ENCODE measurements around the gene BMPR1B. TPM values are rescaled to one million over a fixed set of nuclear protein-coding genes. Genes with fewer than 3 reads are reported as not detected.
"Not testable (repeated sequence)": the region's sequence is repeated elsewhere in the genome, so short reads cannot be mapped to it uniquely, and the experiment has no call there.

The BMPR1B gene
- total and polyA plus RNA-seq, 2 donors, result 0.13 to 1.7 TPM

GRCh38 chr4:94827481-94828110, 69.8 kb downstream of the BMPR1B start:
- H3K27ac ChIP-seq (ENCODE audit: low read depth), result no peak overlapping the region
- no peak for DNase-seq (ENCODE audit: extremely low spot score)
- no peaks in the 10 kb centered on the region for H3K4me1 ChIP-seq (ENCODE audit: insufficient read depth)
- 49% methylated on average over 5 of the region's 5 CpGs for WGBS
- H3K36me3 ChIP-seq (ENCODE audit: insufficient read depth), result no peaks in the 10 kb centered on the region
- no peak overlapping the region for H3K4me3 ChIP-seq (ENCODE audit: low read depth, low read length)

- Histone ChIP-seq H3K27ac (ENCODE audit: low read depth) (no peak overlapping the region), H3K4me1 (ENCODE audit: insufficient read depth) (no peaks in the 10 kb centered on the region), H3K4me3 (ENCODE audit: low read depth, low read length) (no peak overlapping the region), H3K36me3 (ENCODE audit: insufficient read depth) (no peaks in the 10 kb centered on the region)
- 92% methylated on average over 1 of the region's 1 CpG for WGBS
- no peak for DNase-seq (ENCODE audit: extremely low spot score)
Observed at GRCh38 chr4:94828882-94829281, 71.1 kb downstream of the BMPR1B start.

- whole genome bisulfite sequencing, result 59% methylated on average over 2 of the region's 2 CpGs
- no peak overlapping the region for H3K27ac ChIP-seq (ENCODE audit: low read depth)
- H3K4me1 ChIP-seq (ENCODE audit: insufficient read depth), result no peaks in the 10 kb centered on the region
- no peak overlapping the region for H3K4me3 ChIP-seq (ENCODE audit: low read depth, low read length)
- DNase-seq (ENCODE audit: extremely low spot score), result no peak
- no peaks in the 10 kb centered on the region for H3K36me3 ChIP-seq (ENCODE audit: insufficient read depth)
Observed at GRCh38 chr4:94831607-94832006, 73.9 kb downstream of the BMPR1B start.

- H3K27ac ChIP-seq (ENCODE audit: low read depth); H3K4me3 ChIP-seq (ENCODE audit: low read depth, low read length); DNase-seq (ENCODE audit: extremely low spot score); H3K4me1 ChIP-seq (ENCODE audit: insufficient read depth); H3K36me3 ChIP-seq (ENCODE audit: insufficient read depth): not testable (repeated sequence)
- WGBS, result 94% methylated on average over 5 of the region's 5 CpGs
Observed at GRCh38 chr4:94832329-94832728, 74.6 kb downstream of the BMPR1B start.

DNA sequence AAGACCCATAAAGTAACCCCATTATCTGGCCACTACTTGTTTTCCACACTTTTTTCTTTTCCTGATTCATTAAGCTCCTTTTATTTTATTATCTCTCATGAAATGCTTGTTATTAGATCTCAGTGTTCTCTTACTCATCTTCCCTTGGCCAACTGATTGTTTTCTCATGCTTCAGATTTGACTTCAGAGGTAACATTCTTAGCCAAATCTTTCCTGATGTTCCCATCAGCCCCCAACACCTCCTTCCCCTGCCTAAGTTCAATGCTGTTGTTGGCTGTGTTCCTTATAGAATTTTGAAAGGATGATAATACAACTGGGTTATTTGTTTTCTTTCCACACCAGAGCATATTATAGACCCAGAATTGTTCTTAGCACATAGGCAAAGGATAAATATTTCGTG, 75.6 kb downstream of the BMPR1B start:
- no peak for DNase-seq (ENCODE audit: extremely low spot score)
- Histone ChIP-seq H3K36me3 (ENCODE audit: insufficient read depth) (no peaks in the 10 kb centered on the region), H3K4me1 (ENCODE audit: insufficient read depth) (no peaks in the 10 kb centered on the region), H3K27ac (ENCODE audit: low read depth) (no peak overlapping the region), H3K4me3 (ENCODE audit: low read depth, low read length) (no peak overlapping the region)
- 79% methylated on average over 1 of the region's 1 CpG for WGBS

- H3K36me3 ChIP-seq (ENCODE audit: insufficient read depth), result no peaks in the 10 kb centered on the region
- H3K27ac ChIP-seq (ENCODE audit: low read depth), result no peak overlapping the region
- WGBS, result 82% methylated on average over 1 of the region's 1 CpG
- H3K4me3 ChIP-seq (ENCODE audit: low read depth, low read length), result no peak overlapping the region
- DNase-seq (ENCODE audit: extremely low spot score), result no peak
- no peaks in the 10 kb centered on the region for H3K4me1 ChIP-seq (ENCODE audit: insufficient read depth)
Observed at GRCh38 chr4:94834501-94834900, 76.7 kb downstream of the BMPR1B start.

DNA sequence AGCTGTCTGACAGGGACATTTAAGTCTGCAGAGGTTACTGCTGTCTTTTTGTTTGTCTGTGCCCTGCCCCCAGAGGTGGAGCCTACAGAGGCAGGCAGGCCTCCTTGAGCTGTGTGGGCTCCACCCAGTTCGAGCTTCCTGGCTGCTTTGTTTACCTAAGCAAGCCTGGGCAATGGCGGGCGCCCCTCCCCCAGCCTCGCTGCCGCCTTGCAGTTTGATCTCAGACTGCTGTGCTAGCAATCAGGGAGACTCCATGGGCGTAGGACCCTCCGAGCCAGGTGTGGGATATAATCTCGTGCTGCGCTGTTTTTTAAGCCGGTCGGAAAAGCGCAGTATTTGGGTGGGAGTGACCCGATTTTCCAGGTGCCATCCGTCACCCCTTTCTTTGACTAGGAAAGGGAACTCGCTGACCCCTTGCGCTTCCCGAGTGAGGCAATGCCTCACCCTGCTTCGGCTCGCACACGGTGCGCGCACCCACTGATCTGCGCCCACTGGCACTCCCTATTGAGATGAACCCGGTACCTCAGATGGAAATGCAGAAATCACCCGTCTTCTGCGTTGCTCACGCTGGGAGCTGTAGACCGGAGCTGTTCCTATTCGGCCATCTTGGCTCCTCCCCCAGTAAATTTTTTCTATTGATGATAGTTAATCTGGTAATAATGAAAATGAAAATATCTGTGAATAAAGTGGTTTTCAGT, 83.6 kb downstream of the BMPR1B start:
- not testable (repeated sequence) for H3K27ac ChIP-seq (ENCODE audit: low read depth); H3K4me1 ChIP-seq (ENCODE audit: insufficient read depth); DNase-seq (ENCODE audit: extremely low spot score); H3K4me3 ChIP-seq (ENCODE audit: low read depth, low read length); H3K36me3 ChIP-seq (ENCODE audit: insufficient read depth)
- WGBS, result 90% methylated on average over 24 of the region's 29 CpGs

GRCh38 chr4:94841864-94842221, 84.1 kb downstream of the BMPR1B start:
- DNase-seq (ENCODE audit: extremely low spot score), result no peak
- WGBS, result 30% methylated on average over 3 of the region's 3 CpGs

DNA sequence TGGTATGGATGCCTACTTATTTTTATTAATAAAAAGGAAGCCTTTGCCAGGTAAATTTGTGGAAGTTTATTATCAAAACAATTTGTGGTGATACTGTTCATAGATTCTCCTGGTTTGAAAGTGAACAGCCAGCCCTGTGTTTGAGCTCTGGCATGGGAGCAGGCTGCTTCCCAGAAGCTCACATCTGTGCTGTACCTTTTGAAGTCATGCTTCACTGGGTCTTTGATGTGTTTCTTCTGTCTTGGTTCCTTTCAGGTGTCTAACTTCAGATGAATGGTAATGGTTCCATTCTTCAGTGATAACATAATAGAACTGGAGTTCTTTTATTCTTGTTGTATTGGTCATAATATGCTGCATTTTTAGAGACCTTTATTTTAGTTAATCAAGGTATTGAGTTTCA, 85.5 kb downstream of the BMPR1B start:
- Histone ChIP-seq H3K4me3 (ENCODE audit: low read depth, low read length) (no peak overlapping the region), H3K4me1 (ENCODE audit: insufficient read depth) (no peaks in the 10 kb centered on the region), H3K36me3 (ENCODE audit: insufficient read depth) (no peaks in the 10 kb centered on the region), H3K27ac (ENCODE audit: low read depth) (no peak overlapping the region)
- DNase-seq (ENCODE audit: extremely low spot score), result no peak

More at GRCh38 chr4:94841864-94842221, 84.1 kb downstream of the BMPR1B start:
- Histone ChIP-seq H3K4me1 (ENCODE audit: insufficient read depth) (no peaks in the 10 kb centered on the region), H3K4me3 (ENCODE audit: low read depth, low read length) (no peak overlapping the region), H3K36me3 (ENCODE audit: insufficient read depth) (no peaks in the 10 kb centered on the region), H3K27ac (ENCODE audit: low read depth) (no peak overlapping the region)

GRCh38 chr4:94848326-94848725, 90.6 kb downstream of the BMPR1B start:
- WGBS, result 79% methylated on average over 3 of the region's 3 CpGs
- Histone ChIP-seq H3K4me1 (ENCODE audit: insufficient read depth) (no peaks in the 10 kb centered on the region), H3K4me3 (ENCODE audit: low read depth, low read length) (no peak overlapping the region), H3K27ac (ENCODE audit: low read depth) (no peak overlapping the region), H3K36me3 (ENCODE audit: insufficient read depth) (no peaks in the 10 kb centered on the region)
- DNase-seq (ENCODE audit: extremely low spot score), result no peak

GRCh38 chr4:94849901-94850300, 92.1 kb downstream of the BMPR1B start:
- Histone ChIP-seq H3K36me3 (ENCODE audit: insufficient read depth) (no peaks in the 10 kb centered on the region), H3K4me1 (ENCODE audit: insufficient read depth) (no peaks in the 10 kb centered on the region), H3K27ac (ENCODE audit: low read depth) (no peak overlapping the region), H3K4me3 (ENCODE audit: low read depth, low read length) (no peak overlapping the region)
- WGBS, result 94% methylated on average over 2 of the region's 2 CpGs
- DNase-seq (ENCODE audit: extremely low spot score), result no peak

DNA sequence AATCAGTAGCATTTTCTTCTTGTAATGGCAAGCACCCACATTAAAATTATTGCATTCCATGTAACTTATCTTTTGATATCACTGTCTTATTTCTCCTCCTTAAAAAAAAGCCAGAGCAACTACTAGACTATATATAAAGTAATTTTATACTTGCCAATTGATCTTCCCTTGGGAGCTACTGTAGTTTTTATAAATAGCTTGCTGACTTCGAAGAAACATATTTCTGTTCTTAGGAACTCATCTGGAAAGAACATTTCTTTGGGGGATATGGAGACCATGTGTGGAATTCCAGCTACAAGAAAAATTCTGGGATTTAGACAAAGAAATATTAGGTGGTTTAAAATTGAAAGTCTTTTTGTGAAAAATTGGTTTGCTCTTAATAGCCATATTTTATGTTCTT, 94.9 kb downstream of the BMPR1B start:
- DNase-seq (ENCODE audit: extremely low spot score), result no peak
- Histone ChIP-seq H3K27ac (ENCODE audit: low read depth) (no peak overlapping the region), H3K36me3 (ENCODE audit: insufficient read depth) (no peaks in the 10 kb centered on the region), H3K4me3 (ENCODE audit: low read depth, low read length) (no peak overlapping the region), H3K4me1 (ENCODE audit: insufficient read depth) (no peaks in the 10 kb centered on the region)
- 51% methylated on average over 1 of the region's 1 CpG for WGBS

DNA sequence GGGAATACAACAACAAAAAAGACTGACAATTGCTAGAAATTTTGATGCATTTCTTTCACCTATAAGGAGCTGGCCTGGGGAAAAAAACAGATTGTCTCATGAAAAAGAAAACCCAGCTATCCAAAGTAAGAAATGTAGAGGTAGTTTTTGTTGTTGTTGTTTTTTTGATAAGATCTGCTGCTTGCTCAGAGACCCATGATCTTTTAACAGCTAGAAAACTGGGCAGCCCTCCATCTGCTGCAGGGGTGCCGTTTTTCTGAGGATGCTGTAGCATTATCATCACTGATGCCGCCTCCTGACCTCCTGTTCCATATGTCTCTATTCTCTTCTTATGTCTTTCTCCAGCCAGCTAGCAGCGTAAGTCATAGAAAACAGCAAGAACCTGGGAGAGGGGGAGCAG, 98.3 kb downstream of the BMPR1B start:
- Histone ChIP-seq H3K36me3 (ENCODE audit: insufficient read depth) (no peaks in the 10 kb centered on the region), H3K4me1 (ENCODE audit: insufficient read depth) (no peaks in the 10 kb centered on the region), H3K27ac (ENCODE audit: low read depth) (no peak overlapping the region), H3K4me3 (ENCODE audit: low read depth, low read length) (no peak overlapping the region)
- no peak for DNase-seq (ENCODE audit: extremely low spot score)
- 68% methylated on average over 3 of the region's 3 CpGs for WGBS

DNA sequence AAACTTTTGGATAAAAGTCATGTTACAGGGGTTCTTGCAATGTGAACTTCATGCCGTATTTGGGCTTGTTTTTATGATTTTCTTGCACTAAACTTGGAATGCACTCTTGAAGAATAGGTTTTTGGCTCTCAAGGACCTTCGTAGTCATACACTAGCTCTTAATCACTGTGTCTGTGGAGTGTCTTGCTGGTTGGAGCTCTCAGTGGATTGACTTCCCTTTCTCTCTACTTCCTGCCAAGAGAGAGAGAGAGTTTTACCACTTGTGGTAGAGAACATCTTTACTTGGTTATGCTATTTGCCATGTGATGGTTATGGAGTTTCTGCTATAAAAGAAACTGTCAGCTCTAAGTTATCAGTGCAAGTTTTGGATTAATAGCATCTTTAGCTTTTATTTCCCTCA, 112.4 kb downstream of the BMPR1B start:
- Histone ChIP-seq H3K27ac (ENCODE audit: low read depth) (no peak overlapping the region), H3K36me3 (ENCODE audit: insufficient read depth) (no peaks in the 10 kb centered on the region), H3K4me1 (ENCODE audit: insufficient read depth) (no peaks in the 10 kb centered on the region), H3K4me3 (ENCODE audit: low read depth, low read length) (no peak overlapping the region)
- whole genome bisulfite sequencing, result 46% methylated on average over 2 of the region's 2 CpGs
- DNase-seq (ENCODE audit: extremely low spot score), result no peak
